ENCODE measurements around the gene AACS.

Gene AACS

GRCh38 chr12:125038976-125039625, 26.1 kb upstream of the AACS start:
- TF ChIP-seq CTCF (IDR thresholded peaks at IDR 0.05; ENCODE audit: low read depth, low read length) = no peak; the same call in 1 of the 2 replicates
- DNase-seq (ENCODE audit: extremely low read depth, low read depth) = no peak

- TF ChIP-seq CTCF (IDR thresholded peaks at IDR 0.05; ENCODE audit: low read depth, low read length) = no peak
- DNase-seq (ENCODE audit: extremely low read depth, low read depth) = no peak
Observed at GRCh38 chr12:125049093-125049458, 16.2 kb upstream of the AACS start.

GRCh38 chr12:125050446-125050845, 14.8 kb upstream of the AACS start:
- no peak for TF ChIP-seq CTCF (IDR thresholded peaks at IDR 0.05; ENCODE audit: low read depth, low read length)
- no peak for DNase-seq (ENCODE audit: extremely low read depth, low read depth)

GRCh38 chr12:125050868-125051267, 14.4 kb upstream of the AACS start:
- no peak for TF ChIP-seq CTCF (IDR thresholded peaks at IDR 0.05; ENCODE audit: low read depth, low read length)
- DNase-seq (ENCODE audit: extremely low read depth, low read depth) = no peak

GRCh38 chr12:125053821-125054220, 11.4 kb upstream of the AACS start:
- no peak for DNase-seq (ENCODE audit: extremely low read depth, low read depth)
- no peak for TF ChIP-seq CTCF (IDR thresholded peaks at IDR 0.05; ENCODE audit: low read depth, low read length)

GRCh38 chr12:125055591-125055990, 9.6 kb upstream of the AACS start:
- TF ChIP-seq CTCF (IDR thresholded peaks at IDR 0.05; ENCODE audit: low read depth, low read length) = no peak
- DNase-seq (ENCODE audit: extremely low read depth, low read depth) = no peak

GRCh38 chr12:125056306-125056705, 8.9 kb upstream of the AACS start:
- TF ChIP-seq CTCF (IDR thresholded peaks at IDR 0.05; ENCODE audit: low read depth, low read length) = no peak
- DNase-seq (ENCODE audit: extremely low read depth, low read depth) = no peak
